Measurements from ENCODE around the gene CCNB1IP1.

DNA sequence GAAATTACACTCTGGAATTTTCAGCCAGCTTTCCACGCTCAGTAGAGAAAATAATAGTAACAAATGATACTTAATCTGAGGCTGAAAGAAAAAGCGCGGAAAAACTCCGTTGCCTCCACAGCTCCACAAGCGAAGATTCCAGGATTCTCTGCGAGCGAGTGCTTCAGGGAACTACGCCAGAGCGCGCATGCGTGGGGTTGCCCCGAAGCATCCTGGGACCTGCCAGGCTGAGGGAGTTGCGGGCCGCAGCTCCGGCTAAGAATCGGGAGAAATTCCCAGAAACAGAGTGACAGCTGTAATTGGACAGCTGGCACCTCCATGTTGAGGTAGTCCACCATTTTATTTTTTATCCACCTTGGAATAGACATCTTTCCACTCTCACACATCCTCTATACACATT lies 15.4 kb downstream of the CCNB1IP1 start:
- TF ChIP-seq HDGF (IDR thresholded peaks at IDR 0.05; ENCODE audit: borderline replicate concordance) (no peak), ELF4 (IDR thresholded peaks at IDR 0.05) (no peak), BHLHE40 (IDR thresholded peaks at IDR 0.05; ENCODE audit: borderline replicate concordance) (no peak)

All from HEK293T (cell line).